Glutamatergic neuron (in vitro differentiated cells): ENCODE measurements around the gene RBM4. TPM values are rescaled to one million over a fixed set of nuclear protein-coding genes. Genes with fewer than 3 reads are reported as not detected.
"Not testable (repeated sequence)": the region's sequence is repeated elsewhere in the genome, so short reads cannot be mapped to it uniquely, and the experiment has no call there.

Experiments used
- DNase-seq: peaks from one replicate; pipeline ENCODE4 v3.0.0; 2022
- H3K27ac Mint-ChIP-seq: one replicate; pipeline ENCODE4 v1.8.0; 2020; ENCODE audit warnings: mild to moderate bottlenecking, mixed read lengths, inconsistent platforms; ENCODE audit not compliant: unreplicated experiment
- H3K27me3 Mint-ChIP-seq: one replicate; pipeline ENCODE4 v1.8.0; 2020; ENCODE audit warnings: mild to moderate bottlenecking, moderate library complexity, mixed read lengths, inconsistent platforms; ENCODE audit not compliant: unreplicated experiment
- H3K36me3 Mint-ChIP-seq: one replicate; pipeline ENCODE4 v1.8.0; 2020; ENCODE audit warnings: mild to moderate bottlenecking, mixed read lengths, inconsistent platforms; ENCODE audit not compliant: unreplicated experiment
- H3K4me1 Mint-ChIP-seq: one replicate; pipeline ENCODE4 v1.8.0; 2020; ENCODE audit warnings: mild to moderate bottlenecking, low read depth, mixed read lengths, inconsistent platforms; ENCODE audit not compliant: unreplicated experiment
- H3K4me3 Mint-ChIP-seq: one replicate; pipeline ENCODE4 v1.8.0; 2020; ENCODE audit warnings: mild to moderate bottlenecking, mixed read lengths, inconsistent platforms; ENCODE audit not compliant: unreplicated experiment
- H3K9me3 Mint-ChIP-seq: one replicate; pipeline ENCODE4 v1.8.0; 2020; ENCODE audit warnings: mild to moderate bottlenecking, moderate library complexity, mixed read lengths, inconsistent platforms; ENCODE audit not compliant: unreplicated experiment
- total RNA-seq: library from RNA; stranded (reverse); fragmentation: NEBNext Ultra II Directional; extraction: Animal tissue kit (Norgen Biotek cat#: 25700); gene quantifications from one replicate; pipeline ENCODE4 v1.2.1, GENCODE V29; 2021; ENCODE audit not compliant: unreplicated experiment
- TF ChIP-seq, protein P1 (sequence below): fragments of 200-600 bp; sonication (generic); IDR thresholded peaks from one replicate; pipeline ENCODE4 v1.5.0; 2021; ENCODE audit not compliant: partially characterized antibody, unreplicated experiment

Gene RBM4
- total RNA-seq, 1 donor from 2014 or later: 244 TPM

DNA sequence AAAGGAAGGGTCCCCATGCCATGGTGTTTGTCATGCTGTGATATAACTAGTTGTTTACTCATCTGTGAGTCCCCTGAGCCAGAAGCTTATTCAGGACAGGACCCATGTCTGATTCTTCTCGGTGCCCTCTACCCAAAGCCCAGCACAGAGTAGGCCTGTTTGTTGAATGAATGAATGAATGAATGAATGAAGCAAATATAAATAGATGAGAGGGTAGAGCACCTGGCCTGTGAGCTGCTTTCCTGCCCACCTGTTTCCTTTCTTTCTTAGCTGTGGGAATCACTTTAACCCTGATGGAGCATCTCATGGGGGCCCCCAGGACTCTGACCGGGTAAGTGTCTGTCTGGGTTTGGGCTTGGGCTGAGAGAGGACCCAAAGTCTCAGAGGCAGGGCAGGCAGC, 38.3 kb upstream of the RBM4 start:
- Mint-ChIP-seq H3K36me3 (no peaks in the 10 kb centered on the region), H3K9me3 (peaks cover 3% of the 10 kb centered on the region), H3K4me1 (no peaks in the 10 kb centered on the region), H3K4me3 (no peak overlapping the region), H3K27ac (no peak overlapping the region), H3K27me3 (peaks cover 4% of the 10 kb centered on the region)
- TF ChIP-seq, protein P1, sequence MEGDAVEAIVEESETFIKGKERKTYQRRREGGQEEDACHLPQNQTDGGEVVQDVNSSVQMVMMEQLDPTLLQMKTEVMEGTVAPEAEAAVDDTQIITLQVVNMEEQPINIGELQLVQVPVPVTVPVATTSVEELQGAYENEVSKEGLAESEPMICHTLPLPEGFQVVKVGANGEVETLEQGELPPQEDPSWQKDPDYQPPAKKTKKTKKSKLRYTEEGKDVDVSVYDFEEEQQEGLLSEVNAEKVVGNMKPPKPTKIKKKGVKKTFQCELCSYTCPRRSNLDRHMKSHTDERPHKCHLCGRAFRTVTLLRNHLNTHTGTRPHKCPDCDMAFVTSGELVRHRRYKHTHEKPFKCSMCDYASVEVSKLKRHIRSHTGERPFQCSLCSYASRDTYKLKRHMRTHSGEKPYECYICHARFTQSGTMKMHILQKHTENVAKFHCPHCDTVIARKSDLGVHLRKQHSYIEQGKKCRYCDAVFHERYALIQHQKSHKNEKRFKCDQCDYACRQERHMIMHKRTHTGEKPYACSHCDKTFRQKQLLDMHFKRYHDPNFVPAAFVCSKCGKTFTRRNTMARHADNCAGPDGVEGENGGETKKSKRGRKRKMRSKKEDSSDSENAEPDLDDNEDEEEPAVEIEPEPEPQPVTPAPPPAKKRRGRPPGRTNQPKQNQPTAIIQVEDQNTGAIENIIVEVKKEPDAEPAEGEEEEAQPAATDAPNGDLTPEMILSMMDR: no peak
- DNase-seq: no peak

- Mint-ChIP-seq H3K4me1 (no peaks in the 10 kb centered on the region), H3K9me3 (peaks cover 3% of the 10 kb centered on the region), H3K27ac (no peak overlapping the region), H3K4me3 (no peak overlapping the region), H3K27me3 (peaks cover 4% of the 10 kb centered on the region), H3K36me3 (no peaks in the 10 kb centered on the region)
- no peak for DNase-seq
- TF ChIP-seq, protein P1: no peak
Observed at GRCh38 chr11:66600631-66601233, 37.8 kb upstream of the RBM4 start.

DNA sequence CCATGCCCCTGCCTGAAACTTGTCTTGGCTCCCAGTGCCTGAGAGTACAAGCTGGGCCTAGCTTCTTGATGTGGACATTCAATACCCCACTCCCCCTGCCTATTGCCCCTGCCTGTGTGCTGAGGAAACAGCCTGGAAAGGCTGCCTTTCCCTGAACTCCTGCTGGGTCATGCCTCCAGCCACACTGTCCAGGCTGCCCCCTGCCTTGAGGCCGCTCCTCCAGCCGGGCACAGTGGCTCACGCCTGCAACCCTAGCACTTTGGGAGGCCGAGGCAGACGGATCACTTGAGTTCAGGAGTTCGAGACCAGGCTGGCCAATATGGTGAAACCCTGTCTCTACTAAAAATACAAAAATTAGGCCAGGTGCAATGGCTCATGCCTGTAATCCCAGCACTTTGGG, 35.4 kb upstream of the RBM4 start:
- no peak for DNase-seq
- TF ChIP-seq, protein P1: no peak
- no peak overlapping the region for H3K4me3 Mint-ChIP-seq
- peaks cover 3% of the 10 kb centered on the region for H3K9me3 Mint-ChIP-seq
- H3K4me1 Mint-ChIP-seq: no peaks in the 10 kb centered on the region
- no peak overlapping the region for H3K27ac Mint-ChIP-seq
- H3K36me3 Mint-ChIP-seq: no peaks in the 10 kb centered on the region
- peaks cover 4% of the 10 kb centered on the region for H3K27me3 Mint-ChIP-seq

DNA sequence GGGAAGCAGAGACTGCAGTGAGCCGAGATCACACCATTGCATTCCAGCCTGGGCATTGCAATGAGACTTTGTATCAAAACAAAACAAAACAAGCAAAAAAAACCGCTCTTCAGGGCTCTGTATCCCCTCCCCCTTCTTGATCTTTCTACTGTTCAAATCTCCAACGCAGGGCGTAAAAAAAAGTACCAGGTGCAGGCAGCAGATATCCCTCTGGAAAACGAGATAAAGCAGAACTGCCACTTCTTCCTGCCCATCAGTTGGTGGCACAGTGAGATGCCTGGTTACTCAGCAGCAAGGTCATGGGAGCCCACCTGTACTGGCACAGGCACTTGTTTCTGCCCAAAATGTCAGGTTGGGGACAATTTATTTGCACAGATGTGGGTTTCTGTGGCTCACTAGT, 34.3 kb upstream of the RBM4 start:
- TF ChIP-seq, protein P1: no peak
- H3K27ac Mint-ChIP-seq: no peak overlapping the region
- no peak for DNase-seq
- H3K9me3 Mint-ChIP-seq: peaks cover 3% of the 10 kb centered on the region
- no peaks in the 10 kb centered on the region for H3K4me1 Mint-ChIP-seq
- H3K27me3 Mint-ChIP-seq: peaks cover 3% of the 10 kb centered on the region
- no peak overlapping the region for H3K4me3 Mint-ChIP-seq
- H3K36me3 Mint-ChIP-seq: no peaks in the 10 kb centered on the region

GRCh38 chr11:66606608-66607007, 31.9 kb upstream of the RBM4 start:
- not testable (repeated sequence) for H3K36me3 Mint-ChIP-seq, H3K27me3 Mint-ChIP-seq, H3K4me3 Mint-ChIP-seq, DNase-seq, H3K4me1 Mint-ChIP-seq, H3K27ac Mint-ChIP-seq, H3K9me3 Mint-ChIP-seq
